HepG2 (cell line): ENCODE measurements around the gene OR6S1. TPM values are rescaled to one million over a fixed set of nuclear protein-coding genes. Genes with fewer than 3 reads are reported as not detected.

ENCODE experiments used
- AHDC1 ChIP-seq: sonication (generic); formaldehyde crosslinking; IDR thresholded peaks from 2 replicates; pipeline ENCODE4 v1.5.1; 2020; ENCODE audit warnings: mild to moderate bottlenecking, missing genetic modification reagents, borderline replicate concordance
- ARNT2 ChIP-seq: sonication (generic); formaldehyde crosslinking; IDR thresholded peaks from 2 replicates; pipeline ENCODE4 v1.8.0; 2022; ENCODE audit warnings: mild to moderate bottlenecking, low read depth, missing genetic modification reagents, moderate library complexity
- CHD2 ChIP-seq: IDR thresholded peaks from 2 replicates; pipeline ENCODE4 v1.6.1; 2011; ENCODE audit warnings: low read depth, low read length, improper control_type of control experiment
- MEIS2 ChIP-seq: sonication (generic); formaldehyde crosslinking; IDR thresholded peaks from 2 replicates; pipeline ENCODE4 v1.9.0; 2021; ENCODE audit warnings: mild to moderate bottlenecking, missing genetic modification reagents
- MIER3 ChIP-seq: IDR thresholded peaks from 2 replicates; pipeline ENCODE4 v1.6.1; 2016; ENCODE audit warnings: missing compliant biosample characterization, borderline replicate concordance
- SIN3A ChIP-seq: IDR thresholded peaks from 2 replicates; pipeline ENCODE4 v1.6.1; 2011; ENCODE audit warnings: low read depth, mild to moderate bottlenecking, control low read depth, low read length, borderline replicate concordance
- ZBTB10 ChIP-seq: sonication (generic); formaldehyde crosslinking; IDR thresholded peaks from 2 replicates; pipeline ENCODE4 v1.4.0; 2020; ENCODE audit warnings: missing genetic modification reagents, borderline replicate concordance
- ZNF318 ChIP-seq: sonication (generic); formaldehyde crosslinking; IDR thresholded peaks from 2 replicates; pipeline ENCODE4 v1.4.0; 2020; ENCODE audit warnings: mild to moderate bottlenecking, missing genetic modification reagents
- ZNF326 ChIP-seq: sonication (generic); formaldehyde crosslinking; IDR thresholded peaks from 2 replicates; pipeline ENCODE4 v1.4.0; 2020; ENCODE audit warnings: missing genetic modification reagents, borderline replicate concordance
- polyA plus RNA-seq, 8 experiments: library from polyadenylated mRNA; depleted of rRNA in 3 of 8; stranded (reverse) in 7 of 8; unstranded in 1 of 8; fragments of >200 nt; fragmentation: Illumina TruSeq in 4 of 8; extraction: Trizol in 4 of 8; gene quantifications; 2 replicates each; pipeline versions ENCODE4 v1.2.1 to v1.2.3, GENCODE V29; 2011 to 2016; ENCODE audit warnings: low read depth in 4 of 8, missing spikeins in 1 of 8, mixed read lengths in 1 of 8; ENCODE audit not compliant: insufficient read depth in 1 of 8
- total RNA-seq, 5 experiments: library from RNA; depleted of rRNA; stranded (reverse); fragments of >200 nt; fragmentation: Illumina TruSeq; extraction: Trizol; gene quantifications; 2 replicates each; pipeline ENCODE4 v1.2.3, GENCODE V29; 2016; ENCODE audit warnings: low read depth in 1 of 5

The OR6S1 gene
- total and polyA plus RNA-seq, 2 of the 13 experiments (the other 11 are each of a cell fraction or from before 2014, with no cell fraction given) = 0.09 TPM; not detected in 1

- no peak for TF ChIP-seq ZNF318 (CRISPR knock-in tag)
- no peak for TF ChIP-seq ARNT2
- TF ChIP-seq ZNF326 (CRISPR knock-in tag) = no peak
- TF ChIP-seq AHDC1 (CRISPR knock-in tag) = no peak
- no peak for TF ChIP-seq SIN3A
- no peak for TF ChIP-seq CHD2
- TF ChIP-seq ZBTB10 (CRISPR knock-in tag) = no peak
- peak; percentile 95 for TF ChIP-seq MIER3 (CRISPR knock-in tag)
- no peak for TF ChIP-seq MEIS2 (CRISPR knock-in tag)
Observed at GRCh38 chr14:20610002-20610765, 31.3 kb downstream of the OR6S1 start (continued).
